Muscle of arm (tissue), 12 donors: ENCODE measurements around the gene PTX4. TPM values are rescaled to one million over a fixed set of nuclear protein-coding genes. Genes with fewer than 3 reads are reported as not detected.
"Not testable (repeated sequence)": the region's sequence is repeated elsewhere in the genome, so short reads cannot be mapped to it uniquely, and the experiment has no call there.

ENCODE experiments used
- DNase-seq: peaks from one replicate; pipeline ENCODE4 v3.0.0-alpha.2; 2013
- polyA plus RNA-seq, 12 donors: library from polyadenylated mRNA; unstranded; fragments of 120-200 nt; gene quantifications; one replicate each; pipeline ENCODE4 v1.2.1, GENCODE V29; 2013; ENCODE audit not compliant: insufficient read length in 12 of 12

PTX4 gene
- polyA plus RNA-seq, 12 donors = 0.32 to 1.1 (median 0.49) TPM; not detected in 2

GRCh38 chr16:1445518-1446203 is 43.1 kb downstream of the PTX4 start:
- no peak for DNase-seq

GRCh38 chr16:1444730-1445517 is 43.8 kb downstream of the PTX4 start:
- DNase-seq = no peak

GRCh38 chr16:1443980-1444729 is 44.6 kb downstream of the PTX4 start, which contains the start of gene CCDC154:
Gene CCDC154, minus strand, starts transcription at chr16:1444556. Its CDS starts 234 bp downstream, at chr16:1444322.
- DNase-seq = no peak

- no peak for DNase-seq
Observed at GRCh38 chr16:1443403-1443973, 45.3 kb downstream of the PTX4 start.

GRCh38 chr16:1442697-1443096 is 46.0 kb downstream of the PTX4 start:
- DNase-seq = no peak

- no peak for DNase-seq
Observed at GRCh38 chr16:1441391-1441829, 47.3 kb downstream of the PTX4 start.

GRCh38 chr16:1439699-1440074 is 49.1 kb downstream of the PTX4 start:
- DNase-seq = not testable (repeated sequence)

GRCh38 chr16:1439058-1439698 is 49.6 kb downstream of the PTX4 start:
- no peak for DNase-seq

GRCh38 chr16:1438229-1439057 is 50.3 kb downstream of the PTX4 start:
- DNase-seq = no peak

GRCh38 chr16:1437606-1438005 is 51.1 kb downstream of the PTX4 start:
- no peak for DNase-seq

- DNase-seq = no peak
Observed at GRCh38 chr16:1436731-1437355, 51.9 kb downstream of the PTX4 start.

- DNase-seq = no peak
Observed at GRCh38 chr16:1435921-1436697, 52.6 kb downstream of the PTX4 start.

Other genes with a start within 250 kb of the PTX4 start
- 1 to 10 TPM in 9 of 12 donors, under 1 TPM in 1, not detected in 2; 0.79 to 5.3 (median 1.7) TPM for gene TPSAB1, start 248.2 kb downstream of the PTX4 start, polyA plus RNA-seq
- under 1 TPM in 8 of 12 donors, not detected in 4; 0.23 to 0.70 (median 0.51) TPM for gene TPSD1, start 232.9 kb downstream of the PTX4 start, polyA plus RNA-seq
- 100 to 1,000 TPM in 6 of 12 donors, 10 to 100 TPM in 5, not detected in 1; 78.4 to 213 (median 104) TPM for gene UBE2I, start 179.3 kb downstream of the PTX4 start, polyA plus RNA-seq
- gene BAIAP3, start 155.3 kb downstream of the PTX4 start, polyA plus RNA-seq = 1 to 10 TPM in 3 of 12 donors, under 1 TPM in 7, not detected in 2; 0.40 to 1.3 (median 0.80) TPM
- gene TSR3, start 137.1 kb downstream of the PTX4 start, polyA plus RNA-seq = 10 to 100 TPM in 11 of 12 donors, not detected in 1; 32.5 to 53.9 (median 42.2) TPM
- 10 to 100 TPM in 11 of 12 donors, not detected in 1; 24.1 to 57.3 (median 34.2) TPM for gene GNPTG, start 137.0 kb downstream of the PTX4 start, polyA plus RNA-seq
- 10 to 100 TPM in 5 of 12 donors, 1 to 10 TPM in 6, not detected in 1; 6.1 to 20.1 (median 8.4) TPM for gene UNKL, start 74.2 kb downstream of the PTX4 start, polyA plus RNA-seq
- 10 to 100 TPM in 7 of 12 donors, 1 to 10 TPM in 4, not detected in 1; 7.8 to 12.7 (median 11.0) TPM for gene UQCC4, start 68.2 kb downstream of the PTX4 start, polyA plus RNA-seq
- gene PERCC1, start 57.9 kb downstream of the PTX4 start, polyA plus RNA-seq = under 1 TPM in 4 of 12 donors, not detected in 8; 0.20 to 0.33 (median 0.25) TPM
- gene CCDC154, start 44.4 kb downstream of the PTX4 start, polyA plus RNA-seq = 1 to 10 TPM in 7 of 12 donors, under 1 TPM in 3, not detected in 2; 0.61 to 3.3 (median 1.8) TPM
- 10 to 100 TPM in 11 of 12 donors, not detected in 1; 12.5 to 36.6 (median 24.0) TPM for gene CLCN7, start 13.9 kb downstream of the PTX4 start, polyA plus RNA-seq
- 10 to 100 TPM in 11 of 12 donors, not detected in 1; 14.7 to 53.4 (median 22.8) TPM for gene TELO2, start 4.4 kb upstream of the PTX4 start, polyA plus RNA-seq
- gene TMEM204, start 44.7 kb upstream of the PTX4 start, polyA plus RNA-seq = 10 to 100 TPM in 10 of 12 donors, 1 to 10 TPM in 1, not detected in 1; 8.7 to 15.9 (median 12.8) TPM
- gene IFT140, start 123.1 kb upstream of the PTX4 start, polyA plus RNA-seq = 10 to 100 TPM in 6 of 12 donors, 1 to 10 TPM in 5, not detected in 1; 7.3 to 23.5 (median 10.8) TPM
- gene CRAMP1, start 123.4 kb upstream of the PTX4 start, polyA plus RNA-seq = 10 to 100 TPM in 11 of 12 donors, not detected in 1; 12.0 to 37.0 (median 14.9) TPM
- gene JPT2, start 189.3 kb upstream of the PTX4 start, polyA plus RNA-seq = 10 to 100 TPM in 11 of 12 donors, not detected in 1; 39.0 to 67.5 (median 48.1) TPM
- 100 to 1,000 TPM in 1 of 12 donors, 10 to 100 TPM in 10, not detected in 1; 27.6 to 108 (median 42.7) TPM for gene MAPK8IP3, start 217.3 kb upstream of the PTX4 start, polyA plus RNA-seq